Bronchial epithelial cell (primary cell): ENCODE measurements around the gene KHDRBS2. TPM values are rescaled to one million over a fixed set of nuclear protein-coding genes. Genes with fewer than 3 reads are reported as not detected.

Source experiments
- DNase-seq: peaks from one replicate; pipeline ENCODE4 v3.0.0-alpha.2; 2010; ENCODE audit warnings: low read depth
- FAIRE-seq: peaks from 2 replicates; lab custom pipeline; 2011; peaks lifted over from hg19 to GRCh38; lab: Jason Lieb, UNC
- H3K27me3 ChIP-seq: 2 replicates; pipeline ENCODE4 v1.5.1; 2011; ENCODE audit warnings: low read length; ENCODE audit not compliant: control insufficient read depth, insufficient read depth
- H3K36me3 ChIP-seq: 2 replicates; pipeline ENCODE4 v1.5.1; 2011; ENCODE audit warnings: low read length; ENCODE audit not compliant: control insufficient read depth, insufficient read depth
- H3K4me3 ChIP-seq: 2 replicates; pipeline ENCODE4 v1.5.1; 2011; ENCODE audit warnings: mild to moderate bottlenecking, low read depth, low read length, control low read depth
- total RNA-seq: library from RNA; depleted of rRNA; stranded (reverse); fragments of >200 nt; gene quantifications from 2 replicates; pipeline ENCODE4 v1.2.1, GENCODE V29; 2014
- TF ChIP-seq, protein P1 (sequence below): IDR thresholded peaks from 2 replicates; pipeline ENCODE4 v1.5.1; 2011; ENCODE audit warnings: mild to moderate bottlenecking, moderate library complexity, low read length, control low read depth, inconsistent platforms; ENCODE audit not compliant: insufficient read depth, severe bottlenecking

KHDRBS2 gene
- total RNA-seq, 1 donor from 2014 or later: not detected

DNA sequence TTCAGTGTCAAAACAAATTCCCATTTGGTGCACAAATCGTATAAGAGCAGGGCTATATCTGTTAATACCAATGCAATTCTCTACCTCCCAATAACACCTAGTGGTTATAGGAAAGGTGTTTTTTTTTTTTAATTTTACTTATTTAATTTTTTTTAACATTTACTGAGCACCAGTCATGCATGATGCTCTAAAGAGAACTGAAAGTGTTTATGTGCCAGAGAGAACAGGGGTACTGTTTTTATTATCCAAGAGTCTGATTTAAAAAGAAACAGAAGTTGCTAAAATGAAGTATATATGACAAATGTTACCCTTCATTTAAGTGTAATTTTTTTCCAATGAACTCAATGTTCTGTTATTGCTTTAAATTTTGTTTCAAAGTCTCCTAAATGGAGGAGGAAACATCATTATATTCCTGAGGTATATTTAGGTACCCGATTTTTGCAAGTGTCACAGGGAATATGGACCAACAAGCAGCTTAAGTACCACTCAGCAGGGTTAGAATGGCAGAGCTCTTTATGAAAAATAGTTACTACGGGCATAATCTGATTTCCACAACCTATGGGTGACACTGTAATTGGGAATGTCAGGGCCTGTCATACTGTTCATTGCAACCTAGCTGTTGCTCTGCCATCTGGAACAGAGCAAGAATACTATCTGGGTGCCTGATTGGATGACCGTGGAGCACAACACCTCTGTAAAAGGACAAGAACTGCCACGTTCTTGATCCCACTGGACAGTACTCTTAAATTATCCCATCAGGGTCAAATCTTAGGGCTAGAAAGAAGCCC is 195.4 kb downstream of the KHDRBS2 start:
- TF ChIP-seq, protein P1, sequence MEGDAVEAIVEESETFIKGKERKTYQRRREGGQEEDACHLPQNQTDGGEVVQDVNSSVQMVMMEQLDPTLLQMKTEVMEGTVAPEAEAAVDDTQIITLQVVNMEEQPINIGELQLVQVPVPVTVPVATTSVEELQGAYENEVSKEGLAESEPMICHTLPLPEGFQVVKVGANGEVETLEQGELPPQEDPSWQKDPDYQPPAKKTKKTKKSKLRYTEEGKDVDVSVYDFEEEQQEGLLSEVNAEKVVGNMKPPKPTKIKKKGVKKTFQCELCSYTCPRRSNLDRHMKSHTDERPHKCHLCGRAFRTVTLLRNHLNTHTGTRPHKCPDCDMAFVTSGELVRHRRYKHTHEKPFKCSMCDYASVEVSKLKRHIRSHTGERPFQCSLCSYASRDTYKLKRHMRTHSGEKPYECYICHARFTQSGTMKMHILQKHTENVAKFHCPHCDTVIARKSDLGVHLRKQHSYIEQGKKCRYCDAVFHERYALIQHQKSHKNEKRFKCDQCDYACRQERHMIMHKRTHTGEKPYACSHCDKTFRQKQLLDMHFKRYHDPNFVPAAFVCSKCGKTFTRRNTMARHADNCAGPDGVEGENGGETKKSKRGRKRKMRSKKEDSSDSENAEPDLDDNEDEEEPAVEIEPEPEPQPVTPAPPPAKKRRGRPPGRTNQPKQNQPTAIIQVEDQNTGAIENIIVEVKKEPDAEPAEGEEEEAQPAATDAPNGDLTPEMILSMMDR: no peak
- FAIRE-seq (no peak), DNase-seq (no peak)
- Histone ChIP-seq H3K36me3 (no peaks in the 10 kb centered on the region), H3K27me3 (no peaks in the 10 kb centered on the region), H3K4me3 (no peak overlapping the region)

DNA sequence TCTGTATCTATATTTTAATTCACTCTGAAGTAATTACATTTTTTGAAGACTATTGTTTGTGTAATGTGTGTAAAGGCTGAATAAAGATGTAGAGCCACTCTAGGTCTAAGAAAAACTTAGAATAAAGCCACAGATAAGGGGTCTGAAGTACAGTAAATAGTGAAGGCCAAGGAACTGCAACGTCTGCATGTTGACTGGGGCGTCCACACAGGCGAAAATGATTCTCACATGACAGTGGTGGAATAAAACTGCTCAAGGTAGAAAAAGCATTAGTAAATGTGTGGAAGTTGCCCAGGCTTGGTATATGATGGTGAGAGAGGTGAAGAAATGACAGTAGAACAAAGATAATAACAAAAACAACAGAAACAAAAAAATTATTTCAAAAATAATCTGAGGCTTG is 196.2 kb downstream of the KHDRBS2 start:
- Histone ChIP-seq H3K4me3 (no peak overlapping the region), H3K36me3 (no peaks in the 10 kb centered on the region), H3K27me3 (no peaks in the 10 kb centered on the region)
- FAIRE-seq (no peak), DNase-seq (no peak)
- TF ChIP-seq, protein P1: no peak

DNA sequence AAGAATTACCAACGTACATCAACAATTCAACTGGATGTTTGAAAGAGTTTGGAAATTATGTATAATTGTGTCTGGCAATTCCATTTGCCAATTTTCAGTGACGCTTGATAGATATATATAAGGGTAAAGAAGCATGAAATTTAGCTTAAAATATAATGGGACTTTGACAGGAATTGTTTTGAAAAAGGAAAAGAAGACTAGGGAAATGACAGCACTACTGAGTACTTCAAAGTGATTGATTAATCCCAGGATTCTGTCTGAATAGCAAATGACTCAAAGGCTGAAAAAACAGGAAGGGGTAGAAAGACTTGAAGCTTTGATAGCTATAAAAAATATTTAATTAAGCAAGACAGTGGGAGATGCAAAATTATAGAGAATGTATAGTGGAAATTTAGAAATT is 200.0 kb downstream of the KHDRBS2 start:
- DNase-seq (no peak), FAIRE-seq (no peak)
- no peaks in the 10 kb centered on the region for H3K36me3 ChIP-seq
- H3K4me3 ChIP-seq: no peak overlapping the region
- no peaks in the 10 kb centered on the region for H3K27me3 ChIP-seq
- TF ChIP-seq, protein P1: no peak

DNA sequence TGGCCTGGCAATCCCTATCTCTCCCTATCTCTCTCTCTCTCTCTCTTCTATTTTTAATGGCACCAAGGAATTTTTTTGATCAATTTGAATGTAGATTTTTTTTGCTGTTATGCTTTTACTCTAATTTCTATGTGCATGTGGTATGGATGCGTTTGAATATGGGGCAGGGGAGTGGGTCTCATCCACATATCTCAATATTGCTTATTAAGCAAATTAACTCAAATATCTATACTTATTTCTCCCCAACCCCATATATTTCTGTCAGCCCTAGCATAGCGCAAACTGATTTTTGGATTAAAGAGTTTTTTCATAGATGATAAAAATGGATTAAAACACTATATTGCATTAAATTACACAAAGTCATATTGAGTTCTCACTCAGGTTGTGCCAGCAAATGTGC is 210.2 kb downstream of the KHDRBS2 start:
- Histone ChIP-seq H3K4me3 (no peak overlapping the region), H3K36me3 (no peaks in the 10 kb centered on the region), H3K27me3 (no peaks in the 10 kb centered on the region)
- TF ChIP-seq, protein P1: no peak
- DNase-seq (no peak), FAIRE-seq (no peak)

DNA sequence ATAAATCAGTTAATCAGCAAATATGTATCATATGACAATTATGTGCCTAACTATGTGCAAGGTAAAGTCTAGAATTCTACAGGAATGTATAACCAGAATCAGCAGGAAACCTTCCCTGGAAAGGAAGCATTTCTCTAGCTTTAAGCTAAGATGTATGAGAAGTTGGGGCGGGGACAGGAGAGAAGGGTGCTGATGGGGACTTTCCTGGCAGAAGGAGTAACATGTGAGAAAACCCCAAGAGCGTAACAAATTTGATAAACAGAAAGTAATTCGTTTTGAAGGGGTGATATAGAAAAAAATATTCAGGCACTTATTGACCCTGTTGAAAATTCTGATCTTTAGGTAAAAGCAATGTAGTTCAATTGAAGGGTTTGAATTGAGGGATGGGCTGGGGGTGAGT is 226.1 kb downstream of the KHDRBS2 start:
- DNase-seq: no peak
- no peak overlapping the region for H3K4me3 ChIP-seq
- no peaks in the 10 kb centered on the region for H3K36me3 ChIP-seq
- FAIRE-seq: no peak
- TF ChIP-seq, protein P1: no peak
- H3K27me3 ChIP-seq: no peaks in the 10 kb centered on the region

DNA sequence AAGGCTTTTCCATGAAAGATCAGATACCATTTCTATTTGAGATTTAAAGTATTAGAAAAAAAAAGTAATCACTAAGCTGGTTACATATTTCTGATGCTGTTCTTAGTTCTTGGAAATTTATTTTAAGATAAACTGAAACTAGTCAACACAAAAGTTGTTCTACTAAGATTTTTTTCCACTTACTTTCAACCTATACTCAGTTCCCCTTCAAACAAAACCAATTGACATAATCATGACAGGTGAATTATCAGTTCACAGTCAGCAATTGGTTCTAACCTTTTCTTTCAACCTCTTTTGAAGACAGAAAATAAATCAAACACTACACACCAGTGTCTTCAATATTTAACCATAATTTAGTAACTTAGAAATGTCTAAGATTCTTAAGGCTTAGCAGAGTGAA is 228.7 kb downstream of the KHDRBS2 start:
- no peak overlapping the region for H3K4me3 ChIP-seq
- no peak for DNase-seq
- H3K36me3 ChIP-seq: no peaks in the 10 kb centered on the region
- TF ChIP-seq, protein P1: no peak
- no peak for FAIRE-seq
- no peaks in the 10 kb centered on the region for H3K27me3 ChIP-seq
